C4-2B (cell line): ENCODE data around the gene PALMD.

Source experiments
- H3K27ac ChIP-seq: fragments of 450-650 bp; 2 replicates; pipeline ENCODE4 v1.5.1; 2017
- ZFX ChIP-seq: fragments of 450-650 bp; IDR thresholded peaks from 2 replicates; pipeline ENCODE4 v1.6.1; 2017
- TF ChIP-seq, protein P1 (sequence below): fragments of 450-650 bp; conservative IDR thresholded peaks from 2 replicates; pipeline ENCODE4 v1.5.1; 2017; ENCODE audit warnings: mild to moderate bottlenecking

PALMD gene

DNA sequence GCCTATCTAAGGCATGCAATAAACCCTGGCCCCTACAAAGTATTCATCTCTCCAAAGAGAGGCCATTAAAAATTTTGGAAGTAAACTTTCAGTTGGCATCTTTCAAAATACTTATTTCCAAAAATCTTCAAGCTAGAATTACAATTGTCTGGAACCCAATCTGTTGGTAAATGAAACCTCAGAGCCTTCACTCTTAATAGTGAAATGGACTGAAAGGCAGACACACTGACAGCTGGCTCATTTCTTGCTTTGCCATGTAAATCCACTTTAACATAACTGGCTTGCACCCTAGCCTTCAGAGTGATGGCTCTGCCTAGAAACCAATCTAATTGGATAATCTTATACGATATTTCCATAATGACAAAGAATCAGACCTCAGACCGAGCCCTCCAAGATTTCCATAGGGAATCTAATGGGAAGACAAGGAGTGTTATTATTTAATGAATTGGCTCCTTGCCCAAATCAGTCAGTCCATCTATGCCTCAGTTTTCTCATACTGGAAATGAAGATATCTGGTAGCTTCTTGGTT lies 9.2 kb upstream of the PALMD start:
- no peak for TF ChIP-seq ZFX
- TF ChIP-seq, protein P1, sequence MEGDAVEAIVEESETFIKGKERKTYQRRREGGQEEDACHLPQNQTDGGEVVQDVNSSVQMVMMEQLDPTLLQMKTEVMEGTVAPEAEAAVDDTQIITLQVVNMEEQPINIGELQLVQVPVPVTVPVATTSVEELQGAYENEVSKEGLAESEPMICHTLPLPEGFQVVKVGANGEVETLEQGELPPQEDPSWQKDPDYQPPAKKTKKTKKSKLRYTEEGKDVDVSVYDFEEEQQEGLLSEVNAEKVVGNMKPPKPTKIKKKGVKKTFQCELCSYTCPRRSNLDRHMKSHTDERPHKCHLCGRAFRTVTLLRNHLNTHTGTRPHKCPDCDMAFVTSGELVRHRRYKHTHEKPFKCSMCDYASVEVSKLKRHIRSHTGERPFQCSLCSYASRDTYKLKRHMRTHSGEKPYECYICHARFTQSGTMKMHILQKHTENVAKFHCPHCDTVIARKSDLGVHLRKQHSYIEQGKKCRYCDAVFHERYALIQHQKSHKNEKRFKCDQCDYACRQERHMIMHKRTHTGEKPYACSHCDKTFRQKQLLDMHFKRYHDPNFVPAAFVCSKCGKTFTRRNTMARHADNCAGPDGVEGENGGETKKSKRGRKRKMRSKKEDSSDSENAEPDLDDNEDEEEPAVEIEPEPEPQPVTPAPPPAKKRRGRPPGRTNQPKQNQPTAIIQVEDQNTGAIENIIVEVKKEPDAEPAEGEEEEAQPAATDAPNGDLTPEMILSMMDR = no peak
- no peak overlapping the region for H3K27ac ChIP-seq

DNA sequence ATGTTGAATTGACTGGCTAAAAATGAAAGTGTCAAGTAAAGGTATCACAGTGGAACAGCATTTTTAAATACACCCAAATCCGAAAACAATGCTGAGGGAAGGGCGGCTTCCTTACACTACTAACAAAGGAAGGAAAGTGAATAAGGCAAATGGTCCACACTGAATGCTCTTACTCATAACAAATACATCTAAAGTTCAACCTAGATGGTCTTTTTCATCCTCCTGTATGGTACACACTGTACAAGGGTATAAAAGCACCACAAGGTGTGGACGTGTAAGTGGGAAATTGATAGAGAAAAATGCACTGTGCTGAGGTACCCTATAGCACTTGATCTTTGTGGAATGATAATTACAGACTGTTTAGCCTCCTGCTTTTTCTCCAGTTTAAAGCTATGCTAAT lies 7.1 kb upstream of the PALMD start:
- TF ChIP-seq, protein P1 = no peak
- TF ChIP-seq ZFX = no peak

DNA sequence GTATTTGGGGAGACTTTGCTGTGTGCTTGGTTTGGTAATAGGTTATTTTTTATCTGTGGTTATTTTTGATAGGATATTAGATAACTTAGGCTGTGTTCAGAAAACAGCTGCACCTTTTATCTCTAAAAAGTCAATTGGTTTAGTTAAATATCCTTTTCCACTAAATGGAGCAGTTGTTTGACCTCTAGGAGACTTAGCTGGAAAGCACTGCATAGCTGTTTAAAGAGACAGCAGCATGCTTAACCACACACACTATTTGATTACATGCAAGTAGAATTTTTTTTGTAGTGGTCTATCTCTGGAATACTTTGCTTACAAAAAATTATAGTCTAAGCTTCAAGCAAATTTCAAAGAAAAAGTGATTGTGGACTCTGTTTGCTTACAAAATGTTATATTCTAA lies 6.5 kb upstream of the PALMD start:
- TF ChIP-seq ZFX = no peak
- TF ChIP-seq, protein P1 = no peak
- H3K27ac ChIP-seq = no peak overlapping the region

More for the DNA sequence above, 7.1 kb upstream of the PALMD start:
- H3K27ac ChIP-seq = no peak overlapping the region

DNA sequence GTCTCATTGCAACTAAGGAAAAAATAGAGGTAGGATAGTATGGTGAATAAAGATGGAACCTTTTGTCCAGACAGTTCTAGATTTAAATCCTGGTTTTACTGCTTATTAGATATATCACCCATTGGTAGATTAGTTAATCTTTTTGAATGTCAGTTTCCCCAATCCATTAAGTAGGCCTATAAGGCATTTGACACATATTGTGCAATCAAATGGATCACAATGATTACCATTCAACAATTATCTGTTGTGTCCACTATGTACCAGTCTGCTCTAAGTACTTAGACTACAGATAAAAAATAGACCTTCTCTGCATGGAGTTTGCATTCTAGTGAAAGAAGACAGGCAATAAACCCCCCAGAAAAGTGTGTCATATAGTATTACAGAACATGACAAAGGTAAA lies 6.0 kb upstream of the PALMD start:
- no peak for TF ChIP-seq ZFX
- TF ChIP-seq, protein P1 = no peak
- H3K27ac ChIP-seq = no peak overlapping the region

DNA sequence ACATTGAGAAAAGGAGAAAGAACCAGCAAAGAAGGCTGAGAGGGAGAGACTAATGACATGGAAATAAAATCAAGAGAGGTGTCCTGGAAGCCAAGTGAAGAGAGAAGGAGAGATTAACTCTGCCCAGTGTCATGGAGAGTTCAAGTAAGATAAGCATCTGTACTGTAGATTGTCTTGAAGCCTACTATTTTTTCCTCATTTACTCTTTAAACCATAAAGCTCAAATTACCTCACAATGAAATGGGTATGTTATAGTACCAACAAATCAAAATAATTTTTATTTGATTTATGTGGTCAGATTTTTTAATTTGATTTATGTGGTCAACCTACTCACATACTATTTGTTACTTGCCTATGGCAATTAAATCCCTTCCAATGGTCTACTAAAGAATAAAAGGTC lies 5.2 kb upstream of the PALMD start:
- TF ChIP-seq ZFX = no peak
- TF ChIP-seq, protein P1 = no peak
- no peak overlapping the region for H3K27ac ChIP-seq

DNA sequence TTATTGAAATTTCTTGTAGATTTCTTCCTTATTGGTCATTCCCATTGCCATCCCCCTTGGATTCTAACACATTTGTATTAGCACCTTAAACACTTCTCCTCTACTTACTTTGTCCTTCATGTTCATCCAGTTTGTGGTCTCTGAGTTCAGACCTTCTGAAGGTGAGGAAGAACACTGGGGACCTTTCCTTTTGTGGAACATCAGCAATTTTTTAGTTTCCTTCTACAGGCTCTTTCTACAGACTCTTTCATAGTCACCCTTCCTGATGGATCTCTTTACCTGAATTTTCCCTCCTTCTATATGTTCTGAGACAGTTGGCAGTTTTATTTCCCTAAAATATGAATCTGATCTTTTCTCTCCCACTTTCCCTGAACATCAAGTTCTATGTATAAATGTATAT lies 4.4 kb upstream of the PALMD start:
- TF ChIP-seq, protein P1 = no peak
- no peak for TF ChIP-seq ZFX
- H3K27ac ChIP-seq = no peak overlapping the region

DNA sequence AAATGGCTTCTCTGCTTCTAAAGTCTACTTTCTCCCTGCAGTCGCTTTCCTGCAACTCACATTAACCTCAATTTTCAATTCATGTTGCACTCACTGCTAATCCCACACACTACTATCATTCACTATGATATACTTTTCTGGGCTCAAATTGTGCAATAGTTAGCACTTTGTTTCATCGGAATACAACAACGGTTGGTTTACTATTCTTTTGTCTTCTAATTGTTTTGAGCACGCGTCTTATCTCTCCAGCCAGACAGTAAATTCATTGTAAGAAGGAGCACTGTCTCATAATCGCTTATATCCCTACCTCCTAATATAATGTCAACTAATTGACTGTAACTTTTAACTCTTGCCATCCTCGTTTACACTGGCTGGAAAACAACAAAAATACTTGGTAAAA lies 3.9 kb upstream of the PALMD start:
- H3K27ac ChIP-seq = no peak overlapping the region
- TF ChIP-seq ZFX = no peak
- TF ChIP-seq, protein P1 = no peak
